GM23248 (cell line): ENCODE results near the gene LTF. TPM values are rescaled to one million over a fixed set of nuclear protein-coding genes. Genes with fewer than 3 reads are reported as not detected.
"Not testable (repeated sequence)": the region's sequence is repeated elsewhere in the genome, so short reads cannot be mapped to it uniquely, and the experiment has no call there.

Experiments used
- DNase-seq: peaks from one replicate; pipeline ENCODE4 v3.0.0-alpha.2; 2015
- H2AFZ ChIP-seq: fragments of 200-600 bp; sonication (generic); 2 replicates; pipeline ENCODE4 v1.6.1; 2016; ENCODE audit warnings: antibody characterized with exemption
- H3F3A ChIP-seq: fragments of 200-600 bp; sonication (generic); 2 replicates; pipeline ENCODE4 v1.6.1; 2016; ENCODE audit warnings: mild to moderate bottlenecking, antibody characterized with exemption, mixed run types; ENCODE audit not compliant: insufficient read depth
- H3K27ac ChIP-seq: fragments of 200-600 bp; sonication (generic); 2 replicates; pipeline ENCODE4 v1.5.1; 2016; ENCODE audit warnings: mild to moderate bottlenecking
- H3K27me3 ChIP-seq: fragments of 200-600 bp; sonication (generic); replicated peaks from 2 replicates; pipeline ENCODE4 v1.6.1; 2016; ENCODE audit warnings: mild to moderate bottlenecking; ENCODE audit not compliant: insufficient read depth
- H3K36me3 ChIP-seq: fragments of 200-600 bp; sonication (generic); 2 replicates; pipeline ENCODE4 v1.6.1; 2016; ENCODE audit warnings: low read depth, mild to moderate bottlenecking
- H3K4me1 ChIP-seq: fragments of 200-600 bp; sonication (generic); 2 replicates; pipeline ENCODE4 v1.6.1; 2016; ENCODE audit warnings: mild to moderate bottlenecking; ENCODE audit not compliant: insufficient read depth
- H3K4me2 ChIP-seq: fragments of 200-600 bp; sonication (generic); one replicate; pipeline ENCODE4 v1.6.1; 2016; ENCODE audit warnings: mild to moderate bottlenecking; ENCODE audit not compliant: unreplicated experiment
- H3K4me3 ChIP-seq: fragments of 200-600 bp; sonication (generic); 2 replicates; pipeline ENCODE4 v1.5.1; 2016; ENCODE audit warnings: mild to moderate bottlenecking
- H3K79me2 ChIP-seq: fragments of 200-600 bp; sonication (generic); 2 replicates; pipeline ENCODE4 v1.6.1; 2016; ENCODE audit warnings: mild to moderate bottlenecking; ENCODE audit not compliant: insufficient read depth
- H3K9ac ChIP-seq: fragments of 200-600 bp; sonication (generic); 2 replicates; pipeline ENCODE4 v1.6.1; 2016; ENCODE audit warnings: mild to moderate bottlenecking
- H3K9me2 ChIP-seq: fragments of 200-600 bp; sonication (generic); 2 replicates; pipeline ENCODE4 v1.6.1; 2016; ENCODE audit warnings: mixed run types, mild to moderate bottlenecking, moderate library complexity; ENCODE audit not compliant: insufficient read depth
- H3K9me3 ChIP-seq: fragments of 200-600 bp; sonication (generic); one replicate; pipeline ENCODE4 v1.6.1; 2017; ENCODE audit warnings: low read depth
- H4K20me1 ChIP-seq: fragments of 200-600 bp; sonication (generic); 2 replicates; pipeline ENCODE4 v1.6.0; 2016; ENCODE audit not compliant: insufficient read depth
- EZH2 ChIP-seq: fragments of 200-600 bp; sonication (generic); IDR thresholded peaks from 2 replicates; pipeline ENCODE4 v1.6.1; 2018; ENCODE audit warnings: antibody characterized with exemption, mild to moderate bottlenecking; ENCODE audit not compliant: insufficient read depth, poor library complexity, severe bottlenecking
- EZH2phosphoT487 ChIP-seq: fragments of 200-600 bp; sonication (generic); IDR thresholded peaks from 2 replicates; pipeline ENCODE4 v1.6.1; 2018; ENCODE audit warnings: antibody characterized with exemption, moderate library complexity, mild to moderate bottlenecking, low read depth; ENCODE audit not compliant: insufficient read depth
- WGBS, 2 experiments: methylation state at CpG; one replicate each; pipeline ENCODE4 v1.1.6; 2015 to 2017; ENCODE audit warnings: low lambda C conversion rate in 2 of 2, low coverage in 1 of 2; ENCODE audit errors: missing lambda C conversion rate in 2 of 2; 5-methylcytosine and 5-hydroxymethylcytosine counted together
- in situ Hi-C: fragments of 300-500 bp; cut with MboI; formaldehyde crosslinking; loops from 2 replicates; pipeline ENCODE4 v1.15.0; 2020
- polyA plus RNA-seq: library from polyadenylated mRNA; unstranded; fragments of >200 nt; fragmentation: Nextera tagmentation; extraction: Ambion mirVana; gene quantifications from 2 replicates; pipeline ENCODE4 v1.2.1, GENCODE V29; 2016
- total RNA-seq: library from RNA; depleted of rRNA; stranded (reverse); fragments of >200 nt; shearing (Covaris generic); gene quantifications from 2 replicates; pipeline ENCODE4 v1.2.3, GENCODE V29; 2014

Gene LTF
- total and polyA plus RNA-seq, 2 experiments from 2014 or later, result not detected

DNA sequence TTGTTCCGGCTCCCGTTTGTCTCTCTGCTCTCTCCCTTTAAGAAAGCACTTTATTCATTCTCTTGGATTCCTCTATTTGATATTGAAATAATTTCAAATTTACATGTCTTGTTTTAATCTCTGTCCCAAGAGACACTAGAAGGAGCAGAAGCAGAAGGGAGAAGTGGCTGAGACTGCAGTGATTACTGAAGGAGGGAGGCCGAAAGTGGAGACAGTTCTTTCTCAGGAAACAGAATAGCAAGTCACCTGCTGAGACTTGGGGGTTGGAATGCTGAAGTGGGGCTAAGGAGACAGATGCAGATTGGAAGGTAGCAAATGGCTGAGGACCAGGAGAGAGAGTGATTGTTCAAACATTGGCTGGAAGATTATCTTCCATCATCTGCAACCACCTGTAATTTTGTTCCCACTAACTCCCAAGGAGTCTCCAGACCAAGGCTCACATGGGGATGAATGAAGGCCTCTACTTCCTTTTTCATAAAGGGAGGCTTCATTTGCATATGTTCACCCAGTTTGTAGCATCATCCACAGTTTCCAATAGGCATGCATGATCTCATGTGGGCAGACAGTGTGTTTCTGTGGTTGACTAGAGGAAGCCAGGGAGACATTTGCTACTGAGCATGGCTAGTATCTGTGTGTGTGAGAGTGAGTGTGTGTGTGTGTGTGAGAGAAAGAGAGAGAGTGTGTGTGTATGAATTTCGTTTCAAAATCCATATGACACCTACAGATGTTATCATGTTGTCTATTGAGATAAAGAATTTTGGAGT is 24.0 kb downstream of the LTF start:
- TF ChIP-seq EZH2, result no peak
- TF ChIP-seq EZH2phosphoT487, result no peak
- in situ Hi-C loops, result no loop called here
- Histone ChIP-seq H3K9me2 (no peaks in the 10 kb centered on the region), H4K20me1 (no peaks in the 10 kb centered on the region), H3K36me3 (no peaks in the 10 kb centered on the region), H3K27ac (no peak overlapping the region), H3K4me3 (no peak overlapping the region), H3K9ac (no peak overlapping the region), H2AFZ (no peak overlapping the region), H3K4me1 (no peaks in the 10 kb centered on the region), H3K79me2 (no peaks in the 10 kb centered on the region), H3K9me3 (no peaks in the 10 kb centered on the region), H3F3A (no peaks in the 10 kb centered on the region), H3K27me3 (peaks cover 23% of the 10 kb centered on the region), H3K4me2 (no peak overlapping the region)
- WGBS, 2 experiments, result 69 to 71% methylated on average over 4 of the region's 4 CpGs
- no peak for DNase-seq

GRCh38 chr3:46438831-46439230 is 25.9 kb downstream of the LTF start:
- DNase-seq, result no peak
- H3K9ac ChIP-seq, result no peak overlapping the region
- H2AFZ ChIP-seq, result no peak overlapping the region
- H3K4me3 ChIP-seq, result no peak overlapping the region
- H3K9me3 ChIP-seq, result no peaks in the 10 kb centered on the region
- in situ Hi-C loops, result no loop called here
- H3F3A ChIP-seq, result no peaks in the 10 kb centered on the region
- H3K9me2 ChIP-seq, result no peaks in the 10 kb centered on the region
- H3K4me2 ChIP-seq, result no peak overlapping the region
- no peak overlapping the region for H3K27ac ChIP-seq
- no peaks in the 10 kb centered on the region for H3K4me1 ChIP-seq
- H3K27me3 ChIP-seq, result peaks cover 40% of the 10 kb centered on the region
- H4K20me1 ChIP-seq, result no peaks in the 10 kb centered on the region
- WGBS, 2 experiments, result 35 to 36% methylated on average over 3 of the region's 3 CpGs
- no peak for TF ChIP-seq EZH2
- TF ChIP-seq EZH2phosphoT487, result no peak
- H3K79me2 ChIP-seq, result no peaks in the 10 kb centered on the region
- no peaks in the 10 kb centered on the region for H3K36me3 ChIP-seq

- H3F3A ChIP-seq, result no peaks in the 10 kb centered on the region
- TF ChIP-seq EZH2phosphoT487 (no peak), EZH2 (no peak)
- 54 to 58% methylated on average over 3 of the region's 3 CpGs for WGBS, 2 experiments
These were observed 29.5 kb downstream of the LTF start for GRCh38 chr3:46435081-46435726.

DNA sequence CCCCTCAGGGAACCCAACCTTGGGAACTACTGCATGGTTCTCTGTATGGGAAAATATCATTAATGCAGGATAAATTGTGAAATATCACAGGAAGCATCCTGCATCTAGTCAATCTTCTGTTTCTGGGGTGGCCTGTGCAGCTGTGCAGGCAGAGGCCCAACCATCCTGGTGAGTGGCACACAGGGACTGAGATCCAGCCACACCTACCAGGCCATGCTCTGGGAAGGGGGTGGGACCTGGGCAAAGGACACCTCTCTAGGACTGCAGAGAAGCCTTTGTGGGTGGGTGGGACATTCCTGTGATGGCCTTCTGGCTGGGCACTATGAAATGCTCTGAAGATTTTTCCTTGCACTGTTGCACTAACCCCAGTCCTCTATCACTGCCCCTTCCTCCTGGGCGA is 30.9 kb downstream of the LTF start:
- no peaks in the 10 kb centered on the region for H3K4me1 ChIP-seq
- no peaks in the 10 kb centered on the region for H3K9me2 ChIP-seq
- H3K4me2 ChIP-seq, result no peak overlapping the region
- no peaks in the 10 kb centered on the region for H3K79me2 ChIP-seq
- H3F3A ChIP-seq, result no peaks in the 10 kb centered on the region
- H3K36me3 ChIP-seq, result no peaks in the 10 kb centered on the region
- WGBS, 2 experiments, result 41 to 43% methylated on average over 1 of the region's 1 CpG
- H3K9me3 ChIP-seq, result no peaks in the 10 kb centered on the region
- no peak for DNase-seq
- no peak overlapping the region for H3K9ac ChIP-seq
- no peaks in the 10 kb centered on the region for H4K20me1 ChIP-seq
- no peak overlapping the region for H3K27ac ChIP-seq
- in situ Hi-C loops, result no loop called here
- no peak overlapping the region for H2AFZ ChIP-seq
- peaks cover 36% of the 10 kb centered on the region for H3K27me3 ChIP-seq
- TF ChIP-seq EZH2phosphoT487 (no peak), EZH2 (no peak)
- H3K4me3 ChIP-seq, result no peak overlapping the region

More at GRCh38 chr3:46435081-46435726, 29.5 kb downstream of the LTF start:
- no peaks in the 10 kb centered on the region for H4K20me1 ChIP-seq
- no peaks in the 10 kb centered on the region for H3K79me2 ChIP-seq
- H3K4me3 ChIP-seq, result no peak overlapping the region
- H3K9me3 ChIP-seq, result no peaks in the 10 kb centered on the region
- no peaks in the 10 kb centered on the region for H3K36me3 ChIP-seq
- no peak overlapping the region for H3K9ac ChIP-seq
- in situ Hi-C loops, result no loop called here
- H3K4me1 ChIP-seq, result no peaks in the 10 kb centered on the region
- DNase-seq, result no peak
- H3K4me2 ChIP-seq, result no peak overlapping the region
- no peak overlapping the region for H2AFZ ChIP-seq
- peaks cover 33% of the 10 kb centered on the region for H3K27me3 ChIP-seq
- H3K9me2 ChIP-seq, result no peaks in the 10 kb centered on the region
- H3K27ac ChIP-seq, result no peak overlapping the region

DNA sequence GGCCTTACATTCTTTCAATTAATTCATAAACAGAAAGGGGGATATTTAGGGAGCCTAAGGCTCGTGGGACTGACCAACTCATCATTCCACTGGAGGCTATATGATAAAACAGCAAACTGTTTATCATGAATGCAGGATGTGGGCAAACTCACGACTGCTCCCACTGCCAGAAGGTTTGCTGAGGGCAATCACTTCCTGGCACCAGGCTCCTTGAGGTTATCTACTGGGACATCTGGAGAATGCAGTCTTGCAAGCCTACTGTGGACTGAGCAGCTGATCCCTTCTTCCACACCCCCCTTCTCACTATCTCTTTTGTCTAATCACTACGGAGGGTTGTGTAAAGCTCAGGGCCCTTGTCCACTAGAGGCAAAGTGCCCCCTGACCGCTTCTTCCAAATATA is 31.6 kb downstream of the LTF start:
- H3F3A ChIP-seq, H3K27ac ChIP-seq, DNase-seq, H2AFZ ChIP-seq, in situ Hi-C loops, H3K4me1 ChIP-seq, H3K4me2 ChIP-seq, H3K36me3 ChIP-seq, H3K4me3 ChIP-seq, H3K9me2 ChIP-seq, H3K9me3 ChIP-seq, H3K79me2 ChIP-seq, H3K9ac ChIP-seq, H4K20me1 ChIP-seq: not testable (repeated sequence)
- WGBS, 2 experiments, result 50 to 58% methylated on average over 4 of the region's 4 CpGs
- peaks cover 39% of the 10 kb centered on the region for H3K27me3 ChIP-seq

GRCh38 chr3:46431905-46432304 is 32.8 kb downstream of the LTF start:
- H3K9me2 ChIP-seq, H3K4me1 ChIP-seq, H3K36me3 ChIP-seq, DNase-seq, H3K27ac ChIP-seq, in situ Hi-C loops, H2AFZ ChIP-seq, H3K9me3 ChIP-seq, H3K4me2 ChIP-seq, H3K4me3 ChIP-seq, H3K9ac ChIP-seq, H4K20me1 ChIP-seq, H3F3A ChIP-seq, H3K79me2 ChIP-seq: not testable (repeated sequence)
- H3K27me3 ChIP-seq, result peaks cover 36% of the 10 kb centered on the region
- 66 to 76% methylated on average over 5 of the region's 5 CpGs for WGBS, 2 experiments

- H3K9me2 ChIP-seq, H3F3A ChIP-seq, H3K36me3 ChIP-seq, in situ Hi-C loops, H3K9me3 ChIP-seq, H4K20me1 ChIP-seq, DNase-seq, H3K79me2 ChIP-seq, H3K9ac ChIP-seq, H3K4me3 ChIP-seq, H2AFZ ChIP-seq, H3K4me2 ChIP-seq, H3K27ac ChIP-seq, H3K4me1 ChIP-seq: not testable (repeated sequence)
- H3K27me3 ChIP-seq, result peaks cover 32% of the 10 kb centered on the region
- 83 to 85% methylated on average over 1 of the region's 1 CpG for WGBS, 2 experiments
These were observed 33.8 kb downstream of the LTF start for GRCh38 chr3:46430879-46431278.
